ENCODE measurements around the gene TRIM40. TPM values are rescaled to one million over a fixed set of nuclear protein-coding genes. Genes with fewer than 3 reads are reported as not detected.

TRIM40 gene
- total and polyA plus RNA-seq, 2 experiments from 2014 or later: not detected

DNA sequence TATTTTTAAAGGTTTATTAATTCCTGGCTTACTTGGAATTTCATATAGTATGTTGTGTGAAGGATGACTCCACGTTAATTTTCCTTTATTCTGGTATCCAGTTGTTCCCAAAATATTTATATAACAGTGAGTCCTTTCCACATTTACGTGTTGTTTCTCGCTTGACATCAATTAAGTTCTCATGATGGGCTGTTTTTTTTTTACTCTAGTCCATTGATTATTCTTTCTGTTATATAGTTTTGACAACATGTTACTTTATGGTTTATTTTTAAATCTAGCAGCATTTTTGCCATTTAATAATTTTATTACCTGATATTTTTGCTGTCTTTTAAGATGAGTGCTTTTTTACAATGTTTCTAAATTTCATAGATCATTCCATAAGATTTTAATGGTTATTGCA lies 6.7 kb downstream of the TRIM40 start (continued):
- TF ChIP-seq, protein P1, sequence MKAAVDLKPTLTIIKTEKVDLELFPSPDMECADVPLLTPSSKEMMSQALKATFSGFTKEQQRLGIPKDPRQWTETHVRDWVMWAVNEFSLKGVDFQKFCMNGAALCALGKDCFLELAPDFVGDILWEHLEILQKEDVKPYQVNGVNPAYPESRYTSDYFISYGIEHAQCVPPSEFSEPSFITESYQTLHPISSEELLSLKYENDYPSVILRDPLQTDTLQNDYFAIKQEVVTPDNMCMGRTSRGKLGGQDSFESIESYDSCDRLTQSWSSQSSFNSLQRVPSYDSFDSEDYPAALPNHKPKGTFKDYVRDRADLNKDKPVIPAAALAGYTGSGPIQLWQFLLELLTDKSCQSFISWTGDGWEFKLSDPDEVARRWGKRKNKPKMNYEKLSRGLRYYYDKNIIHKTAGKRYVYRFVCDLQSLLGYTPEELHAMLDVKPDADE (IDR thresholded peaks at IDR 0.05): no peak
- TF ChIP-seq EZH2phosphoT487 (IDR thresholded peaks at IDR 0.05; ENCODE audit: unreplicated experiment) (no peak), STAT1 (IDR thresholded peaks at IDR 0.05; ENCODE audit: unreplicated experiment) (no peak), CREB1 (CRISPR knock-in tag; IDR thresholded peaks at IDR 0.05; ENCODE audit: low read depth) (no peak), POLR2AphosphoS5 (IDR thresholded peaks at IDR 0.05; ENCODE audit: low read depth) (no peak)
- TF ChIP-seq, protein P2, sequence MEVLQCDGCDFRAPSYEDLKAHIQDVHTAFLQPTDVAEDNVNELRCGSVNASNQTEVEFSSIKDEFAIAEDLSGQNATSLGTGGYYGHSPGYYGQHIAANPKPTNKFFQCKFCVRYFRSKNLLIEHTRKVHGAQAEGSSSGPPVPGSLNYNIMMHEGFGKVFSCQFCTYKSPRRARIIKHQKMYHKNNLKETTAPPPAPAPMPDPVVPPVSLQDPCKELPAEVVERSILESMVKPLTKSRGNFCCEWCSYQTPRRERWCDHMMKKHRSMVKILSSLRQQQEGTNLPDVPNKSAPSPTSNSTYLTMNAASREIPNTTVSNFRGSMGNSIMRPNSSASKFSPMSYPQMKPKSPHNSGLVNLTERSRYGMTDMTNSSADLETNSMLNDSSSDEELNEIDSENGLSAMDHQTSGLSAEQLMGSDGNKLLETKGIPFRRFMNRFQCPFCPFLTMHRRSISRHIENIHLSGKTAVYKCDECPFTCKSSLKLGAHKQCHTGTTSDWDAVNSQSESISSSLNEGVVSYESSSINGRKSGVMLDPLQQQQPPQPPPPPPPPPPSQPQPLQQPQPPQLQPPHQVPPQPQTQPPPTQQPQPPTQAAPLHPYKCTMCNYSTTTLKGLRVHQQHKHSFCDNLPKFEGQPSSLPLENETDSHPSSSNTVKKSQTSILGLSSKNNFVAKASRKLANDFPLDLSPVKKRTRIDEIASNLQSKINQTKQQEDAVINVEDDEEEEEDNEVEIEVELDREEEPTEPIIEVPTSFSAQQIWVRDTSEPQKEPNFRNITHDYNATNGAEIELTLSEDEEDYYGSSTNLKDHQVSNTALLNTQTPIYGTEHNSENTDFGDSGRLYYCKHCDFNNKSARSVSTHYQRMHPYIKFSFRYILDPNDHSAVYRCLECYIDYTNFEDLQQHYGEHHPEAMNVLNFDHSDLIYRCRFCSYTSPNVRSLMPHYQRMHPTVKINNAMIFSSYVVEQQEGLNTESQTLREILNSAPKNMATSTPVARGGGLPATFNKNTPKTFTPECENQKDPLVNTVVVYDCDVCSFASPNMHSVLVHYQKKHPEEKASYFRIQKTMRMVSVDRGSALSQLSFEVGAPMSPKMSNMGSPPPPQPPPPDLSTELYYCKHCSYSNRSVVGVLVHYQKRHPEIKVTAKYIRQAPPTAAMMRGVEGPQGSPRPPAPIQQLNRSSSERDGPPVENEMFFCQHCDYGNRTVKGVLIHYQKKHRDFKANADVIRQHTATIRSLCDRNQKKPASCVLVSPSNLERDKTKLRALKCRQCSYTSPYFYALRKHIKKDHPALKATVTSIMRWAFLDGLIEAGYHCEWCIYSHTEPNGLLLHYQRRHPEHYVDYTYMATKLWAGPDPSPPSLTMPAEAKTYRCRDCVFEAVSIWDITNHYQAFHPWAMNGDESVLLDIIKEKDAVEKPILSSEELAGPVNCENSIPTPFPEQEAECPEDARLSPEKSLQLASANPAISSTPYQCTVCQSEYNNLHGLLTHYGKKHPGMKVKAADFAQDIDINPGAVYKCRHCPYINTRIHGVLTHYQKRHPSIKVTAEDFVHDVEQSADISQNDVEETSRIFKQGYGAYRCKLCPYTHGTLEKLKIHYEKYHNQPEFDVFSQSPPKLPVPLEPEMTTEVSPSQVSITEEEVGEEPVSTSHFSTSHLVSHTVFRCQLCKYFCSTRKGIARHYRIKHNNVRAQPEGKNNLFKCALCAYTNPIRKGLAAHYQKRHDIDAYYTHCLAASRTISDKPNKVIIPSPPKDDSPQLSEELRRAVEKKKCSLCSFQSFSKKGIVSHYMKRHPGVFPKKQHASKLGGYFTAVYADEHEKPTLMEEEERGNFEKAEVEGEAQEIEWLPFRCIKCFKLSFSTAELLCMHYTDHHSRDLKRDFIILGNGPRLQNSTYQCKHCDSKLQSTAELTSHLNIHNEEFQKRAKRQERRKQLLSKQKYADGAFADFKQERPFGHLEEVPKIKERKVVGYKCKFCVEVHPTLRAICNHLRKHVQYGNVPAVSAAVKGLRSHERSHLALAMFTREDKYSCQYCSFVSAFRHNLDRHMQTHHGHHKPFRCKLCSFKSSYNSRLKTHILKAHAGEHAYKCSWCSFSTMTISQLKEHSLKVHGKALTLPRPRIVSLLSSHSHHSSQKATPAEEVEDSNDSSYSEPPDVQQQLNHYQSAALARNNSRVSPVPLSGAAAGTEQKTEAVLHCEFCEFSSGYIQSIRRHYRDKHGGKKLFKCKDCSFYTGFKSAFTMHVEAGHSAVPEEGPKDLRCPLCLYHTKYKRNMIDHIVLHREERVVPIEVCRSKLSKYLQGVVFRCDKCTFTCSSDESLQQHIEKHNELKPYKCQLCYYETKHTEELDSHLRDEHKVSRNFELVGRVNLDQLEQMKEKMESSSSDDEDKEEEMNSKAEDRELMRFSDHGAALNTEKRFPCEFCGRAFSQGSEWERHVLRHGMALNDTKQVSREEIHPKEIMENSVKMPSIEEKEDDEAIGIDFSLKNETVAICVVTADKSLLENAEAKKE (CRISPR knock-in tag; IDR thresholded peaks at IDR 0.05): no peak

DNA sequence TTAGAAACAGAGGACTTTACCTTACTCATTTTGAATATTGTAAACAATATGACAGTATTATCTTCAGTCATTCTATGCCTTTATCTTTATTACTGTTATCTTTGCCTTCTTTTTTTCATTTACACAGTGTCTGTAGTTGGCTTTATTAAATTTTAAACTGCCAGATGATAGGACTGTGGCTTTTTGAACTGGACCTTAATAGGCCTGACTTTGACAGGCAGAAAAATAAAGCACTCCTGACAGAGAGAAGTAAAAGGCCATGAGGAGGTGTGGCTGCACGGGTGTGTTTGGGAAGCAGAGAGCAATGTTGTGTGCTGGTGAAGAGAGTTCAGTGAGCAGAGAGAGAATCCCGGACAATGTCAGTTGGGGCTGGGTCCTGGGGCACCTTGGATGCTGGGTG lies 7.8 kb downstream of the TRIM40 start:
- Histone ChIP-seq H3K27me3 (ENCODE audit: insufficient read depth) (no peaks in the 10 kb centered on the region), H4K20me1 (replicated peaks; ENCODE audit: insufficient read depth) (no peaks in the 10 kb centered on the region), H3K4me1 (ENCODE audit: insufficient read depth) (no peaks in the 10 kb centered on the region), H3K27ac (ENCODE audit: low read depth) (no peak overlapping the region), H3K4me3 (no peak overlapping the region), H3K4me2 (no peak overlapping the region), H3K36me3 (ENCODE audit: insufficient read depth) (no peaks in the 10 kb centered on the region), H3K9me2 (ENCODE audit: insufficient read depth) (no peaks in the 10 kb centered on the region), H3F3A (replicated peaks; ENCODE audit: low read depth) (no peaks in the 10 kb centered on the region), H3K79me2 (replicated peaks; ENCODE audit: insufficient read depth) (no peaks in the 10 kb centered on the region), H2AFZ (no peak overlapping the region)
- no peak overlapping the region for H3K4me3 Mint-ChIP-seq
- H3K27ac Mint-ChIP-seq: no peak overlapping the region
- DNase-seq (ENCODE audit: low spot score): no peak
- no peaks in the 10 kb centered on the region for H3K9me3 Mint-ChIP-seq
- H3K36me3 Mint-ChIP-seq (ENCODE audit: low read depth): no peaks in the 10 kb centered on the region
- peaks cover 2% of the 10 kb centered on the region for H3K27me3 Mint-ChIP-seq (ENCODE audit: insufficient read depth, low read depth, poor library complexity)
- no peak for ATAC-seq
- peaks cover 5% of the 10 kb centered on the region for H3K4me1 Mint-ChIP-seq
- TF ChIP-seq POLR2AphosphoS5 (IDR thresholded peaks at IDR 0.05; ENCODE audit: low read depth) (no peak), JUNB (IDR thresholded peaks at IDR 0.05; ENCODE audit: unreplicated experiment) (no peak), ZNF331 (CRISPR knock-in tag; IDR thresholded peaks at IDR 0.05; ENCODE audit: low read depth) (no peak), EZH2 (IDR thresholded peaks at IDR 0.05; ENCODE audit: low read depth, unreplicated experiment) (no peak), ZNF114 (CRISPR knock-in tag; IDR thresholded peaks at IDR 0.05) (no peak), STAT1 (IDR thresholded peaks at IDR 0.05; ENCODE audit: unreplicated experiment) (no peak)
- TF ChIP-seq, protein P2 (CRISPR knock-in tag; IDR thresholded peaks at IDR 0.05): no peak
